Measurements from ENCODE around the gene NAALADL2.
"Not testable (repeated sequence)": the region's sequence is repeated elsewhere in the genome, so short reads cannot be mapped to it uniquely, and the experiment has no call there.

DNA sequence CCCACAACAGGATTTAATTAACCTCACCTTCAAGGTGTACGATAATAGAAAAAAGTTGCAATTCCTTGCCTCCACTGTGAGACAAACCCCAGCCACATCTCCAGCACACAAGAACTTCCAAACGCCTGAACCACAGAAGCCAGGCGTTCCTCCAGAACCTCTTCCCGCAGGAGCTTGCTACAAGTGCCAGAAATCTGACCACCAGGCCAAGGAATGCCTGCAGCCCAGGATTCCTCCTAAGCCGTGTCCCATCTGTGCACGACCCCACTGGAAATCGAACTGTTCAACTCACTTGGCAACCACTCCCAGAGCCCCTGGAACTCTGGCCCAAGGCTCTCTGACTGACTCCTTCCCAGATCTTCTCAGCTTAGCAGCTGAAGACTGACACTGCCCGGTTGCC is 970.7 kb downstream of the NAALADL2 start:
- TF ChIP-seq, protein P1, sequence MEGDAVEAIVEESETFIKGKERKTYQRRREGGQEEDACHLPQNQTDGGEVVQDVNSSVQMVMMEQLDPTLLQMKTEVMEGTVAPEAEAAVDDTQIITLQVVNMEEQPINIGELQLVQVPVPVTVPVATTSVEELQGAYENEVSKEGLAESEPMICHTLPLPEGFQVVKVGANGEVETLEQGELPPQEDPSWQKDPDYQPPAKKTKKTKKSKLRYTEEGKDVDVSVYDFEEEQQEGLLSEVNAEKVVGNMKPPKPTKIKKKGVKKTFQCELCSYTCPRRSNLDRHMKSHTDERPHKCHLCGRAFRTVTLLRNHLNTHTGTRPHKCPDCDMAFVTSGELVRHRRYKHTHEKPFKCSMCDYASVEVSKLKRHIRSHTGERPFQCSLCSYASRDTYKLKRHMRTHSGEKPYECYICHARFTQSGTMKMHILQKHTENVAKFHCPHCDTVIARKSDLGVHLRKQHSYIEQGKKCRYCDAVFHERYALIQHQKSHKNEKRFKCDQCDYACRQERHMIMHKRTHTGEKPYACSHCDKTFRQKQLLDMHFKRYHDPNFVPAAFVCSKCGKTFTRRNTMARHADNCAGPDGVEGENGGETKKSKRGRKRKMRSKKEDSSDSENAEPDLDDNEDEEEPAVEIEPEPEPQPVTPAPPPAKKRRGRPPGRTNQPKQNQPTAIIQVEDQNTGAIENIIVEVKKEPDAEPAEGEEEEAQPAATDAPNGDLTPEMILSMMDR (IDR thresholded peaks at IDR 0.05): not testable (repeated sequence)
- not testable (repeated sequence) for TF ChIP-seq POLR2A (IDR thresholded peaks at IDR 0.05)
